Lower leg skin (tissue), 4 donors: ENCODE results near the gene CPEB4. TPM values are rescaled to one million over a fixed set of nuclear protein-coding genes. Genes with fewer than 3 reads are reported as not detected.

Experiments used
- DNase-seq, 2 donors: peaks; one replicate each; pipeline ENCODE4 v3.0.0-alpha.2; 2019; ENCODE audit warnings: low spot score in 2 of 2
- H3K4me3 ChIP-seq: fragments of 200-600 bp; sonication (generic); 2 replicates; pipeline ENCODE4 v1.5.1; 2017; ENCODE audit warnings: mild to moderate bottlenecking, low read depth; ENCODE audit not compliant: poor library complexity, severe bottlenecking
- POLR2A ChIP-seq, 2 donors: fragments of 450-650 bp; IDR thresholded peaks; one replicate each; pipeline ENCODE4 v1.6.1; 2016 to 2017; ENCODE audit warnings: antibody characterized with exemption in 2 of 2, mild to moderate bottlenecking in 1 of 2, moderate library complexity in 1 of 2
- WGBS, 2 donors: methylation state at CpG; one replicate each; pipeline ENCODE4 v1.1.5; 2018; 5-methylcytosine and 5-hydroxymethylcytosine counted together
- intact Hi-C: fragments of 100-400 bp; cut with DNase I; formaldehyde crosslinking; loops from one replicate; pipeline ENCODE4 v1.15.0; 2023; ENCODE audit warnings: low total_unique reads
- total RNA-seq, 4 donors: library from RNA; depleted of rRNA; stranded (reverse); fragments of >200 nt; gene quantifications; one replicate each; pipeline ENCODE4 v1.1.0, GENCODE V29; 2016
- TF ChIP-seq, protein P1 (sequence below), 3 donors: fragments of 450-650 bp; IDR thresholded peaks; one replicate each; pipeline ENCODE4 v1.5.1; 2016; ENCODE audit warnings: antibody characterized with exemption in 3 of 3, mild to moderate bottlenecking in 3 of 3, moderate library complexity in 2 of 3

The CPEB4 gene
- total RNA-seq, 4 donors from 2014 or later: 47.5 to 79.6 (median 55.3) TPM

DNA sequence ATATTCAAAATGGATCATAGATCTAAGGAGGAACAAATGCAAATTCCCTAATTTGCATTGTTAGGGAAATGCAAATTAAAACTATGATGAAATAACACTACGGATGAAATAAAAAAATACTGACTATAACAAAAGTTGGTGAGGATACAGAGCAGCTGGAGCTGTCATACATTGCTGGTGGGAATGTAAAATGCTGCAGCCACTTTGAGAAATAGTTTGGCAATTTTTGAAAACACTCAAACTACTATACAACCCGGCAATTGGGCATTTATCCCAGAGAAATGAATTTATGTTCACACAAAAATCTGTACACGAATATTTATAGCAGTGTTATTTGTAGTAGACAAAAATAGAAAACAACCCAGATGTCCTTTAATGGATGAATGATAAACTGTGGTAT is 123.3 kb downstream of the CPEB4 start:
- 48 to 54% methylated on average over 3 of the region's 3 CpGs for WGBS, 2 donors
- TF ChIP-seq, protein P1, sequence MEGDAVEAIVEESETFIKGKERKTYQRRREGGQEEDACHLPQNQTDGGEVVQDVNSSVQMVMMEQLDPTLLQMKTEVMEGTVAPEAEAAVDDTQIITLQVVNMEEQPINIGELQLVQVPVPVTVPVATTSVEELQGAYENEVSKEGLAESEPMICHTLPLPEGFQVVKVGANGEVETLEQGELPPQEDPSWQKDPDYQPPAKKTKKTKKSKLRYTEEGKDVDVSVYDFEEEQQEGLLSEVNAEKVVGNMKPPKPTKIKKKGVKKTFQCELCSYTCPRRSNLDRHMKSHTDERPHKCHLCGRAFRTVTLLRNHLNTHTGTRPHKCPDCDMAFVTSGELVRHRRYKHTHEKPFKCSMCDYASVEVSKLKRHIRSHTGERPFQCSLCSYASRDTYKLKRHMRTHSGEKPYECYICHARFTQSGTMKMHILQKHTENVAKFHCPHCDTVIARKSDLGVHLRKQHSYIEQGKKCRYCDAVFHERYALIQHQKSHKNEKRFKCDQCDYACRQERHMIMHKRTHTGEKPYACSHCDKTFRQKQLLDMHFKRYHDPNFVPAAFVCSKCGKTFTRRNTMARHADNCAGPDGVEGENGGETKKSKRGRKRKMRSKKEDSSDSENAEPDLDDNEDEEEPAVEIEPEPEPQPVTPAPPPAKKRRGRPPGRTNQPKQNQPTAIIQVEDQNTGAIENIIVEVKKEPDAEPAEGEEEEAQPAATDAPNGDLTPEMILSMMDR (IDR thresholded peaks at IDR 0.05): no peak
- TF ChIP-seq POLR2A (IDR thresholded peaks at IDR 0.05): no peak
- no peak for DNase-seq
- H3K4me3 ChIP-seq: no peak overlapping the region
- intact Hi-C loops: no loop called here

Other genes with a start within 250 kb of the CPEB4 start
- not detected for gene C5orf47, start 100.8 kb downstream of the CPEB4 start, total RNA-seq
- gene NSG2, start 157.4 kb downstream of the CPEB4 start, total RNA-seq: not detected